ENCODE measurements around the gene CENPV.

The CENPV gene

DNA sequence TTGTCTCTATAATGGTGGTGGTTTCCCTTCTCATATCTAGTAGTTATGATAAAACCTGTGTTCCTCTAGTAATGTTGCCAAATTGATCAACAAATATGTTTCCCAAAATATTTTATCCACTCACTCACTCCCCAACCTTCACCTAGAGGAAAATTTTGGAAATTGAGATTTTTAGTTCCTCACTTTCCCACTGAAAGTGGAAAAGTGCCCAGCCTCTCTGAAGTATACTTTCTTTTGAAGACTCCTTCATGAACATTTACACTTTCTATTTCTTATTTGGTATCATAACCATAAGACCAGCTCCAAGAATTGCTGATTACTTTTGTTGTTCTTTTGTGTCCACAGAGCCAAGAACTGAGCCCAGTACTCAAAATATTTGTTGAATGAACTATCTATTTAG is 5.1 kb upstream of the CENPV start:
- no peak for DNase-seq

DNA sequence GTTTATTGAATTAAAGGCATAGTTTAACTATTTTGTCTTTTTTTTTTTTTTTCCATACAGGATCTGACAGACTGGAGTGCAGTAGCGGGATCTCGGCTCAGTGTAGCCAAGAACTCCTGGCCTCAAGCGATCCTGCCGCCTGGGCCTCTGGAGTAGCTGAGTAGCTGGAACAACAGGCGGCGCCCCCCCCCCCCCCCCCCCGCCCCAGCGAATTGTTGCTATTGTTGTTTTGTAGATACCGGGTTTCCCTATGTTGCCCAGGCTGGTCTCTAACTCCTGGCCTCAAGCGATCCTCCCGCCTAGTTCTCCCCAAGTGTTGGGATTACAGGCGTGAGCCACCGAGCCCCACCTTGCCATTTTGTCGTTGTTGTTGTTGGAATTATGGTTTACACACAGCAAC is 1.3 kb upstream of the CENPV start:
- DNase-seq: no peak

- DNase-seq: peak in 1 of 2 experiments; percentile 52
Measured at GRCh38 chr17:16352667-16353316, 477 bp downstream of the CENPV start.

- peak; percentile 60 to 63 for DNase-seq
Measured at GRCh38 chr17:16352303-16352666, 984 bp downstream of the CENPV start.

GRCh38 chr17:16351831-16352230 is 1.4 kb downstream of the CENPV start:
- no peak for DNase-seq

- DNase-seq: no peak
Measured at GRCh38 chr17:16349431-16349830, 3.8 kb downstream of the CENPV start.

- no peak for DNase-seq
Measured at GRCh38 chr17:16348586-16348985, 4.7 kb downstream of the CENPV start.

GRCh38 chr17:16346721-16347271 is 6.5 kb downstream of the CENPV start:
- no peak for DNase-seq

- DNase-seq: no peak
Measured at GRCh38 chr17:16345565-16345964, 7.7 kb downstream of the CENPV start.

- DNase-seq: no peak
Measured at GRCh38 chr17:16343569-16343968, 9.7 kb downstream of the CENPV start.

DNA sequence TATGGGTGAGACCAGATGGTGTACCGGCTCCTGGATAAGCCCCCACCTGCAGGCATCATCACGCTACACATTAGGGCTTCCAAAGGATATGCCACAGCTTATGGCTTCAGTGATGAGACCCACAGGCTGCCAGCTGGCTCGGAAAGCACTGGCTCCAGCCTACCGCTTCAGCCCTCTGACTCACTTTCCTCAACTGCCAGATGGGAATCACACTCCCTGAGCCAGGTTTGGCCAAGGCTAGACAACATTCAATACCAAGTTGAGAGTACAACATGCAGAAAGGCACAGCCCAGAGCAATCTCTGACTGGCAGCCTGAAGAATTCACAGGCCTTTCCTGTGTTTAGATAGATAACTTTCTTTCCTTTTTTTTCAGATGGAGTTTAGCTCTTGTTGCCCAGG is 10.3 kb downstream of the CENPV start:
- no peak for DNase-seq

- no peak for DNase-seq
Measured at GRCh38 chr17:16339959-16340358, 13.3 kb downstream of the CENPV start.

DNA sequence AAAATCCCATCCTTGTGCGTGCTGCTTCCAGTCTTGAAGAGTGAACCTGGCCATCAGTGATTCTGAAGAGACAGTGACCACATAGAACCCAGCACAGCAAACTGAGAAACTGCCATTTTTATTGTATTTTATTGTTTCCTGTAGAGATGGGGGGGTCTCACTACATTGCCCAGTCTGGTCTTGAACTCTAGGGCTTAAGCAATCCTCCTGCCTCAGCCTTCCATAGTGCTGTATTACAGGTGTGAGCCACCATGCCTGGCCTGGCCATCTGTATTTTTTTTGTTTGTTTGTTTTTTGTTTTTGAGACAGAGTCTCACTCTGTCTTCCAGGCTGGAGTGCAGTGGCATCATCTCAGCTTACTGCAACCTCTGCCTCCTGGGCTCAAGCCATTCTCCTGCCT is 13.9 kb downstream of the CENPV start:
- DNase-seq: no peak

- no peak for DNase-seq
Measured at GRCh38 chr17:16338391-16338790, 14.9 kb downstream of the CENPV start.

- DNase-seq: no peak
Measured at GRCh38 chr17:16329519-16330271, 23.6 kb downstream of the CENPV start.

DNA sequence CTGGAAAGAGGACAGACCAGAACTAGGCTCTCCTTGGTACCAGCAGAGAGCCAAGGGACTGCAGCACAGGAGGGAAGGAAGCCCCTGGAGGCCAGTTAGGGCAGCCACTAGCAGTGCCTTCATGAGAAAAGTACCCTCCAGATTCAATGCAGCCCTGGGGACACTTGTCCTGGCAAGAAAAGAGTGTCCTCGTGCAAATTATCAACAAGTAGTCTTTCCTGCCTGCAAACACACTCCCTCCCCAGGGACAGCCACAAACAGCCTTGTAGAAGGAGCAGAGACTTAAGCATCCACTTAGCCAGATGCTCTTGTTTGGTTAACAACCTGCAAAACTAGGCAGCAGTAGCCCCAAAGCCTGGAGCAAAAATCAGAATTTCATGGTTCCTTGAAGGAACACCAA is 24.3 kb downstream of the CENPV start:
- DNase-seq: no peak

GRCh38 chr17:16327018-16327417 is 26.3 kb downstream of the CENPV start:
- no peak for DNase-seq

- DNase-seq: no peak
Measured at GRCh38 chr17:16325964-16326363, 27.3 kb downstream of the CENPV start.

DNA sequence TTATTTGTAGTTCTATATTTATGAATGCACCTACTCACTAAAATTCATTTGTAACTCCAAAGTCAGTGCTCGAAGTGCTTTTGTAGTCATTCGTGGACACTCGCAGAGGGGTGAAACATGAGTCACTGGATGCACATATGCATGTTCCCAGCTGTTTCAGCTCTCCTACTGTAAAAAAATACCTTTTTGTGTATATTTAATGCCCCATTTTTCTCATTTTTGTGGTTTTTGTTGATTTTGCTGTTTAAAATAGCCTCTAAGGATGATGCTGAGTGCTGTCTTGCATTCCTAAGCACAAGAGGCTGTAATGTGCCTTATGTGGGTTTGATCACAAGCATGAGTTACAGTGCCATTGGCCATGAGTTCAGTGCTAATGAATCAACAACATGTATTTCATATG is 30.6 kb downstream of the CENPV start:
- DNase-seq: no peak

DNA sequence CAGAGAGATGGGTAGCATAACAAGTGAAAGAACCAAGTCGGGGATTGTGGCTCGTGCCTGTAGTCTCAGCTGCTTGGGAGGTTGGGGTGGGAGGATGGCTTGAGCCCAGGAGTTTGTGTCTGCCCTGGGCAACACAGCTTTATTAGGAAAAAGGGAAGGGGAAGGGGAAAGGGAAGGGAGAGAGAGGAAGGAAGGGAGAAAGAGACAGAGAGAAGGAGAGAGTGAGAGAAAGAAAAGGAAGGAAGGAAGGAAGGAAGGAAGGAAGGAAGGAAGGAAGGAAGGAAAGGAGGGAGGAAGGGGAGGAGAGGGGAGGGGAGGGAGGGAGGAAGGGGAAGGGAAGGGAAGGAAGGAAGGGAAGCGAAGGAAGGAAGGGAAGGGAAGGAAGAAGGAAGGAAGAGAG is 33.3 kb downstream of the CENPV start:
- no peak for DNase-seq

DNA sequence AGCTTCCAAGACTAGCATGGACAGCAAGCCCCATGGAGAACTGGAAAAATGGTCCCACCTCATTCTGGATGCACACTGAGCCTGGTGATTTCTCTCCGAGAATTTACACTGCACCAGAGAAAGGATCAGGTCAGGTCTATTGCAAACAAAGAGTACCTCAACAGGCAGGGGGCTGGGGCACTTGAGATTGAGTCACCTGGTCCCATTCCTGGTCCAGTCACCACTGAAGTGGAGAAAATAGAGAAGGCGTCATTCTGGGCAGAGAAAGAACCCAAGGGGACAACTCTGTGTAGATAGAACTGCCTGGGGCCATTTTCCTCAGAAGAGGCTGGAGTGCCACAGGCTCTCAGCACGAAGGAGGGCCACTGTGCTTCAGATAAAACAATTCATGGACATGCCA is 38.4 kb downstream of the CENPV start:
- no peak for DNase-seq

GRCh38 chr17:16314189-16314588 is 39.1 kb downstream of the CENPV start:
- no peak for DNase-seq

DNA sequence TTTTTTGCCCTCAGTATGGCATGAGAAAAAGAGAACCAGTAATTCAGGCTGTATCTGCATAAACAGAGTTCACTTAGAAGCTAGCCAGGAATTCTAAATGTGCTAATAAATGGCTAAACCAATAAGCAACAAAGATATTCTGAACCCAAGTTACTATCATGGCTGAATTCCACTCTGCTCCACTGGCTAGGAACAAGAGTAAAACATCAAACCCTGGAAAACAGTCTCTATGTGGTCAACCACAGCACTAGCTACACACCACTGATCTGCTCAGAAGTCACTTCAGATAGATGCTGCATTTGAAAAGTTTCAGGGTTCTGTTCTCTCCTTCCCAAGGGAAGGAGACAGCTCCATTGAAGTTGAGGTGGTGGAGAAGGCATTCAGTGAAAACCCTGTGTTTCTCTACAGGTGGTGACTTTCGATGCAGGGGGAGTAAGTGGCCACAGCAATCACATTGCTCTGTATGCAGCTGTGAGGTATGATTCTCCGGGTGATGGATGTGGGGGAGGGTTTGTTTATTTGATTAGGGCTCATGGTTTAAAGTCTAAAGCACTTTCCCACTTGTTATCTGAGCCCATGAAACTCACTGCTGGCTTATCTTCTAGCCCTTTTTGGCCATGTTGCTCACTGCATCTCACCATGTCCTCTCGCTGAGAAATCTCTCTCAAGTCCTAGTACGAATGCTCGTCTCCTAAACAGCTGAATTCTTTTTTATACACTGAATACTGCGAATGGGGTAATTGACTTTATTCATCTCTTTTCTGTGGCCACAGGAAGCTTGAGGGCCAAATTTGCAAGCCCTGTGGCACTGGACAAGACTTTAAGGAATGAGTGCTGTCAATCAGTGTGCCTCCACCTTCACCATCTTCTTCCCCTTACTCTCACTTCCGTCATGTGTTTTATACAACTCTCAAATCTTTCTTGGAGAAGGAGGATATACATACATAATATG is 39.9 kb downstream of the CENPV start:
- DNase-seq: no peak
